Anterior cingulate cortex (tissue), 58 donors: ENCODE results near the gene C1orf105.
"Not testable (repeated sequence)": the region's sequence is repeated elsewhere in the genome, so short reads cannot be mapped to it uniquely, and the experiment has no call there.

ENCODE experiments used
- DNase-seq, 58 donors: peaks; one replicate each; lab custom pipeline; 2025; lab: John Stamatoyannopoulos, UW

The C1orf105 gene

DNA sequence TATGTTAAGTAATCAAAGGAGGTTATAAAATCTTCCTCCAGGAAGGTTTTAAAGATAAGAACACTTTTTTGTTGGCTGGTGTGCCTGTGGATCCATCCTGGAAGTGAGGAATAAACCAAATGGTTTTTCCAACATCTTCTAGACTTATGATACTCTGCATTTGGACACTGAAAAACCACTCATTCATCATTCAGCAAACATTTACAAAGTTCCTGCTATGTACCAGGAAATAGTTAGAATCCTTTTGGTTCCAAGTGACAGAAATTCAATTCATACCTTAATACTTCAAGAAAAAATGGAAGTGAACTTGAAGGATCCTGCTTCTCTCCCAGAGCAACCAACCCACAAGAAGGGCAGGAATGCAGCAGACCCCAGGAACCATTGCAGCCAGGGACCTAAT lies 63.0 kb downstream of the C1orf105 start:
- no peak for DNase-seq

GRCh38 chr1:172484252-172484651 lies 63.8 kb downstream of the C1orf105 start:
- DNase-seq: no peak

- DNase-seq: no peak
Observed at GRCh38 chr1:172485626-172486025, 65.1 kb downstream of the C1orf105 start.

GRCh38 chr1:172486805-172487454 lies 66.4 kb downstream of the C1orf105 start:
- DNase-seq: no peak

DNA sequence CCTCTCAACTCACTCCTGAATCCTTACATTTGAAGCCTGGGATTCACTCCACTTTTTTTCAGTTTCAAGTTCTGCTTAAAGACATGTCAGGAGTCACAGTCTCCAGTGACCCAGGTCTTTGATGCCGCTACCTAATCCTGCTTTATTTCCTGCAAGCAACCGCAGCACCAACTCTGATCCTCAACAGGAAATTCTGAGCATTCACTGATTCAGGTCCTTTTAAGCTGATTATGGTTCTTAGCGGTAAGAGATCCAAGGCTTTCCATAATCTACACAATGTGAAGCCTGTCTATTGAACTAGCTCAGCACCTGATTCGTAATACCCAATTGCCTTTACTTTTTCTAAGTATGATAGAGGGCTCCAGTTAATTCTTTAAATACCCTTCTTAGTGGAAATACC lies 67.1 kb downstream of the C1orf105 start:
- no peak for DNase-seq

GRCh38 chr1:172488393-172488792 lies 67.9 kb downstream of the C1orf105 start:
- DNase-seq: no peak

GRCh38 chr1:172489847-172490246 lies 69.4 kb downstream of the C1orf105 start:
- no peak for DNase-seq

DNA sequence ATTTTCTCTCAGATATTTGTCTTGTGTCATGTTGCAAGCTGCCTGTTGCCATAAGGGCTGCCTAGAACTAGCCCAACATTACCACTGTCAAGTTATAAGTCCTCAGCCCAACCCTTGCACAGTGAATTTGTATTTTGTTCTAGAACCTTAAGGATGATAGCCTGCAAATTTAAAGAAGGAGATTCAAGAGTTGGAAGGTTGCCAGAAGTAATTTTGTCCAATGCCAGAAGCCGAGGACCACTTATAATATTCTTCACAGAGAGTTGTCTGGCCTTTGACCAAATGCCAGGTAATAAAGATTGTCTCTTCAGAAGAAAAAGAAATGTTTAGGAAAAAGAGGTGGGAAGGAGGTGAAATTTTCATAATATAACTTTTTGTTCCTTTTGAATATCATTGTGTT lies 71.9 kb downstream of the C1orf105 start:
- no peak for DNase-seq

- no peak for DNase-seq
Observed at GRCh38 chr1:172494166-172494565, 73.7 kb downstream of the C1orf105 start.

DNA sequence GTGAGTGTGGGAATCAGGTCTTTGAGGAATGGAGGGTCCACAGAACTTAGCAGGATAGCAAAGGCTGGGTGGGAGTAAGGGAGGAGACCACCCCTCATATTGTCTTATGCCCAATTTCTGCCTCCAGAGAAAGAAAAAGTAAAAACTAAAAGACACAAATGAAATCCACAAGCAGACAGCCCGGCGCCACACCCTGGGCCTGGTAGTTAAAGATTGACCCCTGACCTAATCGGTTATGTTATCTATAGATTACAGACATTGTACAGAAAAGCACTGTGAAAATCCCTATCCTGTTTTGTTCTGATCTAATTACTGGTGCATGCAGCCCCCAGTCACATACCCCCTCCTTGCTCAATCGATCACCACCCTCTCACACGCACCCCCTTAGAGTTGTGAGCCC lies 75.6 kb downstream of the C1orf105 start:
- DNase-seq: not testable (repeated sequence)

GRCh38 chr1:172496678-172497077 lies 76.2 kb downstream of the C1orf105 start:
- no peak for DNase-seq

- DNase-seq: no peak
Observed at GRCh38 chr1:172497230-172497629, 76.7 kb downstream of the C1orf105 start.

GRCh38 chr1:172498857-172499256 lies 78.4 kb downstream of the C1orf105 start:
- no peak for DNase-seq

- peak in 1 of 58 donors; percentile 0 for DNase-seq
Observed at GRCh38 chr1:172499636-172500141, 79.2 kb downstream of the C1orf105 start.

- DNase-seq: no peak
Observed at GRCh38 chr1:172500207-172500606, 79.7 kb downstream of the C1orf105 start.

DNA sequence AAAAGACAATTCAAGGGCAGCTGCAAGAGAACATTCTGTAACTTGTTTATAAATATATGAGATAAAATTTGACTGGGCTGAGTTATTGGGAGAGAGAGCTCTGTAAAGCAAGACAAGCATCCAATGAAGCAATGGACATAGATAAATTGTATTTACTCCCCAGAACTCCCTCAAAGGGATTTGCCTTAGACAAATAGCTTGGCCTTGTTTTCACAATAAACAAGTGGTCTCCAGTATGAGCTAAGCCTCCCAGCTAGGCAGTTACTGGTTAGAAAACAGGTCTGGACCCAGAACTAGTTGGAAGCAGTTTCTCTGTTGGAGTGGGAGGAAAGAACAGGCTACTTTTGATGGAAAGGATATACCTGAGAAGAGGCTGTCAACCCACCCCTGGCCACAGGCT lies 87.3 kb downstream of the C1orf105 start:
- DNase-seq: no peak

GRCh38 chr1:172510479-172510878 lies 90.0 kb downstream of the C1orf105 start:
- DNase-seq: no peak

- DNase-seq: no peak
Observed at GRCh38 chr1:172512591-172512990, 92.1 kb downstream of the C1orf105 start.

DNA sequence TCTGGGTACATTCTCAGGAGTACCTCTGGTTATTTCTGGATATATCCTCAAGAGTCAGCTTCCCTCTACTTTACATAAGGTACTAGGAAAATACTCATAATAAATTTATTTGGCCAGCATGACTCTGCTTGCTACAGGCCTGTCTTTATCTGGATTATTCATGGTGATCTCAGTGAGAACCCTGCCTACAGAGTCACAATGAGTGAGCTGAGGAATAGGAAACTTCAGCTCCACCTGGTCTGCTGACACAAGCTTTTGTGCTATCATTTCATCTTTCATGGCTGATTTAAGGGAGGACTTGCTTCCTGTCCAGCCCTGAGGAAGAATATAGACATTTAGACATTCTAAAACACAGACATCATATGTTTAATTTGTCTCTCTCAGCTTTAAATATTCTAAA lies 93.0 kb downstream of the C1orf105 start:
- DNase-seq: no peak

- DNase-seq: no peak
Observed at GRCh38 chr1:172514108-172514507, 93.6 kb downstream of the C1orf105 start.

DNA sequence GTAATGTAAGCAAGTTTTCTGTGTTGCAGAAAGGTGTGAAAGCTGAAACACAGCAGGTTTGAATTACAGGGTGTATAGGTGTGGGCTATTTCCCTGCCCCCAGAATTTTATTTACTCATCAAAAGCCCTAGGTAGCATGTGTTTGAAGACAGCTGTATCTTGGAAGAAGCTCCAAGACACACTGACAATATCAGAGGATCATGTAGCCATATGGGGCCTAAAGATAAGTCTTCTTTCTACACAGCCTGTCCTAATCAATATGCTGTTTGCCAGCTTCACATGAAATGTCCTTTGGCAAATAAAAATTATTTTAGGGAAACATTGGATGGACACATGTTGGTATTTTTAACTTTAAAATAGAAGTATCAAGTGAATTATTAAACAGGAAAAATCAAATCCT lies 95.0 kb downstream of the C1orf105 start:
- DNase-seq: no peak

- no peak for DNase-seq
Observed at GRCh38 chr1:172515927-172516326, 95.4 kb downstream of the C1orf105 start.

GRCh38 chr1:172517081-172517480 lies 96.6 kb downstream of the C1orf105 start:
- DNase-seq: no peak
